Endometrial microvascular endothelial cells (primary cell): Measurements from ENCODE around the gene POR. TPM values are rescaled to one million over a fixed set of nuclear protein-coding genes. Genes with fewer than 3 reads are reported as not detected.

Experiments used
- in situ Hi-C: cut with HindIII; loops from 2 replicates; pipeline ENCODE4 v1.10.0; 2017; ENCODE audit warnings: low sequenced_read_pairs, low pct_unique_long_range_greater_than_20kb; ENCODE audit errors: inconsistent ontology term
- total RNA-seq: library from RNA; depleted of rRNA; stranded (reverse); fragments of >200 nt; gene quantifications from one replicate; pipeline ENCODE4 v1.2.3, GENCODE V29; 2015; ENCODE audit errors: inconsistent ontology term

Gene POR
- total RNA-seq, 1 donor from 2014 or later, result 50.1 TPM

GRCh38 chr7:75966190-75966961 is 51.4 kb downstream of the POR start:
- in situ Hi-C loops, result no loop called here

DNA sequence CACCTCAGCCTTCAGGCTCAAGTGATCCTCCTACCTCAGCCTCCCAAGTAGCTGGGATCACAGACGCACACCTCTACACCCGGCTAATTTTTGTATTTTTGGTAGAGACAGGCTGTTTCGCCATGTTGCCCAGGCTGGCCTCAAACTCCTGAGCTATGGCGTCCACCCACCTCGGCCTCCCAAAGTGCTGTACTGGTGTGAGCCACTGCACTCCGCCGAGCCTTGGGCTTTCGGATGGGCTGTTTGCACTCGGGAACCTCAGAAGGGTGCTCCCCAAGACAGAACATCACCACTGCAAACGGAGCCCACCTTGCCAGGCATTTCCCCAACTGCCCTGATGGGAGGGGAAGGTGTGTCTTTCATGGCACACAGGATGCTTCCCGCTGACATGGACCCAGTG is 52.1 kb downstream of the POR start:
- in situ Hi-C loops, result no loop called here

DNA sequence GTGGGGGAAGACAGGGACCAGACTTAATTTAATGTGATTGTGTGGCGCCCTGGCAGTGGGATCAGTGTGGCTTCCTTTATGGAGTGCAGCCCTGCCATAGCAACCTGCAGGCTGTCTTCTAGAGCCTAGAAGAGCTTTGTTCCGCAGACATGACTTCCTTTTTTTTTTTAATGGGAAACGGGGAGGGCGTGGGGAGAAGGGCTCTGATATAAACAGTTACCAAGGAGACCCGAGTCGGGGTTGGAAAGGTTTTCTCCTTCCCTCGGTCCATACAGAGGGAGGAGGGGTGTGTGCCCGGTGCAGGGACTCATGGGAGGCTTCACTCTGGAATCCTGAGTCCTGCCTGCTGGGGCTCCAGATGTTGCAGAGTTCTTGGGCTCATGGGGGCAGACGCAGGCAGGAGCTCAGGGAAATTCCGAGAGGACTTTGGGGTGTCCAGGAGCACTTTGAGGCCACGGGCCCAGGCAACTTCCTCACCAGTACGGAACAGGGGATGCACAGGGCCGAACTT is 52.6 kb downstream of the POR start:
- in situ Hi-C loops, result no loop called here

DNA sequence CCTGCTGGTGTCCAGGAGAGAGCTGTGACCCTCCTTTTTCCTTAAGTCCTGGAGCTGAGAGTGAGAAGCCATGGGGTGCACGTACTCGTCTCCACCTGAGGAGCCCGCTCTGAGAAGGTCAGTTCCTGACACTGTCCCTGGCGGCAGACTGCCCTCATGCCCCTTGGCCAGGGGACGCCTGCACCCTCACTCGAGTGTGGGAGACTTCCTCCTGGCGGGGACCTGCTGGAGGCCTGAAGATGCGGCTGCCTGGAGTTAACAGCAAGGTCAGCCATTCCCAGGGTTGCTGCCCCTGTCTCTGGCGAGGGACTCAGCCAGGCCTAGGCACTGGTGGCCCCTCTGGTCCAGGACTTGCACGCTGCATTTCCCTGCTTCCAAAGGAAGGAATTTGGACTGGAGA is 53.1 kb downstream of the POR start:
- in situ Hi-C loops, result no loop called here

GRCh38 chr7:75968561-75969001 is 53.6 kb downstream of the POR start:
- in situ Hi-C loops, result no loop called here

- in situ Hi-C loops, result no loop called here
Measured at GRCh38 chr7:75969182-75969581, 54.2 kb downstream of the POR start.

DNA sequence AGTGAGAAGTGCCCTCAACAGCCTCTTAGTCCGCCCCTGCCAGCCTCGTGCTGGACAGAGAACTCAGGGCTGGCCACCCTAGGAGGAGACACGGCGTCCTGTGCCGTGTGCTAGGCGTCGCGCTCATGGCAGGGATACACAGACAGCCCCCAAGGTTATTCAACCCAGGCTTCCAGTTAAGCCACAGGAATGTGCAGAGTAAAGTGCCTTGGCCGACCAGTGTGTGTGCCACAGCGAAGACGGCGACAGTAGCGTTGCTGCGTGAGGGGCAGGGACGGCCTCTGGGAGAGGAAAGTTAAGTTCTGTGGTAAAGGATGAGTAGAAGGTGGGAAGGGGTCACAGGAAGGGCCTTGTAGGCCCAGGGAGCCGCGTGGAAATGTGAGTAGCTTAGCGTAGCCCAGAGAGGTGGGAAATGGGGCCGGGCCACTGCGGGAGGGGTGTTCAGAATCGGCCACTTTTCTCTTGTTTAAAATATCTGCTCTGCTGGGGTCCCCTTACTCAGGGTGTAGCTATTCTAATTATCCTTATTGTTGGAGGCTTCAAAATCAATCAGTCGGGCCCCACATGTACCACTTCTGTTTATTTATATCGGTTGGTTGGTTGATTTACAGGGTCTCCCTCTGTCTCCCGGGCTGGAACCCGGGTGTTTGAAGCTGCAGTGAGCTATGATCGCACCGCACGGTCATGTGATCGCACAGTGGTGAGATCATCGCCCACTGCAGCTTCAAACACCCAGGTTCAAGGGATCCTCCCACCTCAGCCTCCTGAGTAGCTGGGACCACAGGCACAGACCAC is 54.9 kb downstream of the POR start:
- in situ Hi-C loops, result no loop called here

DNA sequence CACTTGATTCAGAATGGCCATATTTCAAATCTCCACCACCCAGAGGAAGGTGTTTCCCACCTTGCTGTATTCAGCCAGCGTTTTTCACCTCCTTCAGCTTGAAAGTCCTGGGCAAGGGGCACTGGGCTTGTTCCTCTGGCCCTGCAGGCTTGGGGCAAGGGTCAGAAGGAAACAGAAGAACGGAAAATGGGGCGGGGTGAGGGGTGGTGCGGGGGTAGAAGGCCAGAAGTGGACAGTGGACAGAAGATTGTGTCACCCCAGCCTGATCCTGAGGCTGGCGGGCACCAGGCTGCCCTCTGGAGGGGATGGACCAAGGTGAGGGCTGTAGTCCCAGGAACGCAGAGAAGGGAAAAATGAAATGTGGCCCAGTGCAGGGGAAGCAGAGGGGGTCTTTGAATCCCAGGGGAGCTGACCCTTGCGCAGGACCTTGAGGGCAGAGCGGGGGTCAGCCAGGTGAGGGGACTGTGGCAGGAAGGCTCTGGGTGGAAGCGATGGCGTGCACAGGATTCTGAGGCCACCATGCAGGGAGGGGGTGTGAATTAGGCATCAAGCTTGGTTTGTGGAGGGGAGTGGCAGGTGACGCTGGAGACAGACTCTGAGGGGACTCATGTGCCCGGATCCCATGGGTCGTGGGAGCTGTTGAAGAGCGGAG is 56.5 kb downstream of the POR start:
- in situ Hi-C loops, result no loop called here

GRCh38 chr7:75971961-75972763 is 57.2 kb downstream of the POR start:
- in situ Hi-C loops, result no loop called here

DNA sequence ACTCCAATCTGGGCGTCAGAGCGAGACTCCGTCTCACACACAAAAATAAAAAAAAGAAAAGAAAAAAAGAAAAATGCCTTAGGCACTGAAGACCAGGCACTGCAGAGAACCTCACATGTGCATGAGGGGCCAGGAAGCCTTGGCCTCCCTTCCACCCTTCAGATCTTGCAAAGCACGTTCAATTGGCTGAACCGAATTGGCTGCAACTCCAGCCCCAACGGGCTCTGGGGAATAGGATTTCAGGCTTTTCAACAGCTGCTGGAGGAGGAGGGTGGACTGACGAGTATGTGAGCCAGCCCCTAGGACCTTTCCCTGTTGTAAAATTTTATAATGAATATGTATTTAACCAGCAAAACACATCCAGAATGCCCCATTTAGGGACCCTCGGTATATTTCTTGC is 62.8 kb downstream of the POR start:
- in situ Hi-C loops, result no loop called here

GRCh38 chr7:75979759-75980429 is 64.9 kb downstream of the POR start:
- in situ Hi-C loops, result no loop called here

GRCh38 chr7:75980430-75981202 is 65.7 kb downstream of the POR start:
- in situ Hi-C loops, result no loop called here

DNA sequence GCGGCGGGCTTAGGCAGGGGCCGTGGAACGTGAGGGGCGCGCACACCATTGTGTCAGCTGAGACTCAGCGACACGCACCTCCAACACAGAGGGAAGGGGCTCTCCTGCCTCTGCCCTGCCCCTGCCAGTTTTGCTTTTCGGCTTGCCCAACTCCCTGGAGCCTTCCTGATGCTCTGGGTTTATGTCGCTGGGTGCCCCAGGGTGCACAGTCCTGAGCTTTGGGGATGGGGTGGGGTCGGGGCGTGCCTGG is 66.2 kb downstream of the POR start:
- in situ Hi-C loops, result no loop called here

GRCh38 chr7:75981453-75982305 is 66.7 kb downstream of the POR start:
- in situ Hi-C loops, result no loop called here

DNA sequence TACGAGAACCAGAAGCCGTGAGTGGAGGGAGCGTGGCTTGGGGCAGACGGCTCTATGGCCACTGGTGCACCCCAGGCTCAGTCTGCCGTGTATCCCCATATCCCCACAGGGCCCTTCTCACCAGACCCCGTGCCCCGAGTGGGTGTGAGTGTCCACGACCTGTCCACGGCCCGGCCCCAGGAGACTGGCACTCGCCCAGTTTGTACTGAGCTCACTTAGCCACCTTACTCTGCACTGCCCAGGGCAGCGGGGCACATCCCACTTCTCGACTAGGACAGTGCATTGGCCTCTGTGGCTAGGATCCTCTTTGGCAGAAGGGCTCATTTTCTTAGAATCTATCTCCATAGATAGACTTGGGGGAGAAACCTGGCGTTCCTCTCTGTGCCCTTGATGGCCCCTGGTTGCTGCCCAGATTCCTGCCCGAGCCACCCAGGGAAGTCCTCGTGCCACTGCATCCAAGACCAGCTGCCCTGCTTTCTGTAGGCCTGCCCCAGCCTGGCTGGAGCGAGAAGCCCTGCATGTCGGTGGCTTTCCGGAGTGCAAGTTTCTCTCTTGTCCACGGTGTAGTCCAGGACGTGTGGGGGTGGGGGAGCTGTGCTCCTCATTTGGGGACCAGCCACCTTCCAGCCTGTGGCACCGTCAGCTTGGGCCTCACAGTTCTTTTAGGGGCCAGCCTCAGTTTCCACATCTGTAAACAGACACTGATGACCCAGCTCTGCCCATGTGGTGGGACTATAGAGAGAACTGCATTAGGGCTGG is 67.5 kb downstream of the POR start:
- in situ Hi-C loops, result no loop called here

DNA sequence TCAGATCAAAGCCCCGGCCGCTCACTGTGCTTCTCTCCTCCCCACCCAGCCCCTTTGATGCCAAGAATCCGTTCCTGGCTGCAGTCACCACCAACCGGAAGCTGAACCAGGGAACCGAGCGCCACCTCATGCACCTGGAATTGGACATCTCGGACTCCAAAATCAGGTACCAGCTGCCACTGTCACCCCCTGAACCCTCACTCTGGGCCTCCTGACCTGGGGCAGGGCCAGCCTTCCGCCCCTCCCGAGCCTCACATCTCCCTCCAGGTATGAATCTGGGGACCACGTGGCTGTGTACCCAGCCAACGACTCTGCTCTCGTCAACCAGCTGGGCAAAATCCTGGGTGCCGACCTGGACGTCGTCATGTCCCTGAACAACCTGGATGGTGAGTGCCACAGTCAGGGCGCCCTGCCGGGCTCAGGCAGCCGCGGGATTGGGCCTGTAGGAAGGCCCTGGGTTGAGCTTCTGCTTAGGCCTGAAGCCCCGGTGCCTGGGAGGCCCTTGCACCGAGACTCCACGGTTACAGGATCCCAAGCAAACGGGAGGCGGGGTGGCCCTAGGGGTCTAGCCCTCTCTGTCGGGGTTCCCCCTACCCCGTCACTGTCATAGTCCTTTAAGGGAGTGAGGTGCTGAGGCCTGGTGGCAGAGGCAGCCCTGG is 68.6 kb downstream of the POR start:
- in situ Hi-C loops, result no loop called here
